Activated T-helper 2 cell treated with anti-CD3 and anti-CD28 coated beads, Interferon-gamma antibody, Interleukin-2, Interleukin-4, amounts not matched to agents 10 μg/mL and 5 μg/mL and 100 μg/mL, durations not matched to agents 14 hours and 24 hours and 36 hours (primary cell): Measurements from ENCODE around the gene UBA1. TPM values are rescaled to one million over a fixed set of nuclear protein-coding genes. Genes with fewer than 3 reads are reported as not detected.
"Not testable (repeated sequence)": the region's sequence is repeated elsewhere in the genome, so short reads cannot be mapped to it uniquely, and the experiment has no call there.

Source experiments
- DNase-seq: peaks from one replicate; pipeline ENCODE4 v3.0.0; 2021; ENCODE audit warnings: low spot score
- H3K27ac Mint-ChIP-seq: one replicate; pipeline ENCODE4 v1.8.0; 2021; ENCODE audit warnings: mixed read lengths
- H3K27me3 Mint-ChIP-seq: one replicate; pipeline ENCODE4 v1.8.0; 2021; ENCODE audit warnings: low read depth, mixed read lengths
- H3K36me3 Mint-ChIP-seq: one replicate; pipeline ENCODE4 v1.8.0; 2021; ENCODE audit warnings: low read depth, mixed read lengths
- H3K4me1 Mint-ChIP-seq: one replicate; pipeline ENCODE4 v1.8.0; 2021; ENCODE audit warnings: low read depth, mixed read lengths
- H3K4me3 Mint-ChIP-seq: one replicate; pipeline ENCODE4 v1.8.0; 2021; ENCODE audit warnings: low read depth, mild to moderate bottlenecking, moderate library complexity, mixed read lengths
- H3K9me3 Mint-ChIP-seq: one replicate; pipeline ENCODE4 v1.8.0; 2021; ENCODE audit warnings: mixed read lengths
- intact Hi-C: fragments of 100-400 bp; cut with micrococcal nuclease; formaldehyde crosslinking; loops from one replicate; pipeline ENCODE4 v1.15.1; 2023
- total RNA-seq: library from RNA; stranded (reverse); gene quantifications from 2 replicates; pipeline ENCODE4 v1.2.3, GENCODE V29; 2022

UBA1 gene
- total RNA-seq, 1 donor from 2014 or later = 242 TPM

- Mint-ChIP-seq H3K4me1 (peaks cover 19% of the 10 kb centered on the region), H3K36me3 (peaks cover 32% of the 10 kb centered on the region), H3K27me3 (no peaks in the 10 kb centered on the region), H3K4me3 (no peak overlapping the region), H3K27ac (peak overlapping the region; percentile 81), H3K9me3 (no peaks in the 10 kb centered on the region)
- intact Hi-C loops = loop anchor here (2.0 kb wide), 1 partner anchor 15 kb away; the partner anchor contains the start of gene USP11
- no peak for DNase-seq
These were observed 54.3 kb downstream of the UBA1 start for GRCh38 chrX:47247999-47248320.

DNA sequence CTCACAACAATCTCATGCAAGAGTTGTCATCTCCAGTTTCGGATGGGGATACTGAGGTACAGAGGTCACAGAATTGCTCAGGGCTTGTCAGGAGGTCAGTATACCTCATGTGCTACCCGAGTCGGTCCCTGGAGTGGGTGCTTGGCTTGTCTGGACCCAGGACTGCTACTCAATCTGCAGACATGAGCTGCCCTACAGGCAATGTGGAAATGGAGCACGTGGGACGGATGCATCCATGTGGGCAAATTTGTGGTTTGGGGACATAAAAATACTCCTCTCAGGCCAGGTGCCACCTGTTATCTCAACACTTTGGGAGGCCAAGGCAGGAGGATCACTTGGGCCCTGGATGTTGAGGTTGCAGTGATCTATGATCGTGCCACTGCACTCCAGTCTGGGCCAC is 54.9 kb downstream of the UBA1 start:
- DNase-seq = no peak
- intact Hi-C loops = loop anchor here (2.0 kb wide), 1 partner anchor 16 kb away; the partner anchor contains the start of gene USP11
- Mint-ChIP-seq H3K36me3 (peaks cover 32% of the 10 kb centered on the region), H3K9me3 (no peaks in the 10 kb centered on the region), H3K4me1 (peaks cover 19% of the 10 kb centered on the region), H3K27me3 (no peaks in the 10 kb centered on the region), H3K4me3 (no peak overlapping the region), H3K27ac (no peak overlapping the region)

DNA sequence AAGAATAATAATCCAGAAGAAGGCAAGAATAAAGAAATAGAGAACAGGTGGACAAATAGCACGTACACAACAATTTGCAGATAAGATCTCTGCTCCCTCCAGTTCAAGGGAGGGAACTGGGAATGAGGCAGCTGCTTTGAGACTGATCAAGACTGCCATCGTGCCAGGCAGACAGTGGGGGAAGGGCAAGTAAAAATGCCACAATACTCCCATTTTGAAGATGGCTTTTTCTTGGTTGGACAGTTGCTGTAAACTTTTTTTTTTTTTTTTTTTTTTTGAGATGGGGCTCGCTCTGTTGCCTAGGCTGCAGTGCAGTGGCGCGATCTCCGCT is 56.4 kb downstream of the UBA1 start:
- Mint-ChIP-seq H3K36me3 (peaks cover 22% of the 10 kb centered on the region), H3K27ac (peak overlapping the region; percentile 87), H3K4me3 (no peak overlapping the region), H3K4me1 (peaks cover 19% of the 10 kb centered on the region), H3K9me3 (no peaks in the 10 kb centered on the region), H3K27me3 (no peaks in the 10 kb centered on the region)
- no peak for DNase-seq
- intact Hi-C loops = no loop called here

DNA sequence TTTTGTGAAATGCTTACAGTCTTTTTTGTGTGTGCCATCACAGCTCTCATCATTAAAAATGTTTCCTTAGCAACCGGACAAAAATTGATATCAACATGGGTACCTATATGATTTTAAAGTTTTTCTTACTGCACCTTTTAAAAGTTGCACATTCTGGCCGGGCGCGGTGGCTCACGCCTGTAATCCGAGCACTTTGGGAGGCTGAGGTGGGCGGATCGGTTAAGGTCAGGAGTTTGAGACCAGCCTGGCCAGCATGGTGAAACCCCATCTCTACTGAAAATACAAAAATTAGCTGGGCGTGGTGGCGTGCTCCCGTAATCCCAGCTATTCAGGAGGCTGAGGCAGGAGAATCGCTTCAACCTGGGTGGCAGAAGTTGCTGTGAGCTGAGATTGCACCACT is 64.0 kb downstream of the UBA1 start:
- H3K9me3 Mint-ChIP-seq, H3K27ac Mint-ChIP-seq, intact Hi-C loops, H3K4me1 Mint-ChIP-seq, H3K36me3 Mint-ChIP-seq, H3K27me3 Mint-ChIP-seq, DNase-seq, H3K4me3 Mint-ChIP-seq: not testable (repeated sequence)

Other genes starting within 250 kb of the UBA1 start
- gene RGN, start 115.4 kb upstream of the UBA1 start, total RNA-seq = not detected in 2 replicates
- gene NDUFB11, start 49.1 kb upstream of the UBA1 start, total RNA-seq = 91.7 and 98.8 TPM in 2 replicates
- gene RBM10, start 48.6 kb upstream of the UBA1 start, total RNA-seq = 65.7 and 69.2 TPM in 2 replicates
- gene CDK16, start 24.9 kb downstream of the UBA1 start, total RNA-seq = 71.2 and 80.6 TPM in 2 replicates
- 37.2 and 39.5 TPM in 2 replicates for gene USP11, start 39.2 kb downstream of the UBA1 start, total RNA-seq
- gene ZNF157, start 176.7 kb downstream of the UBA1 start, total RNA-seq = 0.25 TPM in 2 replicates